ENCODE data around the gene GPR176.
"Not testable (repeated sequence)": the region's sequence is repeated elsewhere in the genome, so short reads cannot be mapped to it uniquely, and the experiment has no call there.

The GPR176 gene

GRCh38 chr15:39922462-39923092 is 2.5 kb upstream of the GPR176 start:
- intact Hi-C loops (cut with micrococcal nuclease), result no loop called here
- no peaks in the 10 kb centered on the region for H3K9me3 Mint-ChIP-seq
- peaks cover 8% of the 10 kb centered on the region for H3K36me3 Mint-ChIP-seq (ENCODE audit: low read depth)
- H3K27me3 Mint-ChIP-seq, result peaks cover 40% of the 10 kb centered on the region
- H3K4me1 Mint-ChIP-seq (ENCODE audit: low read depth), result peaks cover 27% of the 10 kb centered on the region
- no peak overlapping the region for H3K27ac Mint-ChIP-seq
- H3K4me3 Mint-ChIP-seq, result no peak overlapping the region

DNA sequence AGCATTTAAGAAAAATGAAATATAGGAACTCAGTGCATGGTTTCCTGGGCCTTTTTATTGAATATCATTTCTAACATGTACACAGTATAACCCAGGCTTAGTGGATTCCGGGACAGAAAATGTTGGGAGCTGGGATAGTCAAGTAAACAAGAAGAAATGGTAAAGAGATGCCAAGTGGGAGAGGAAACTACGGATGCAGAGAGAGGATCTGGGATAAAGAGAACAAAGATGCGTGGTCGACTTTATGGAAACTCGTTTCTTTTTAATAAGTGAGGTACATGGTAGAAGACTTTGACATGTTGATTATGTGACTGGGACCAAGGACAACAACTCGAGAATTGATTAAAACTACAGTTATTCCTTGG is 1.2 kb upstream of the GPR176 start:
- Mint-ChIP-seq H3K4me3 (peak overlapping the region; percentile 86), H3K4me1 (ENCODE audit: low read depth) (peaks cover 24% of the 10 kb centered on the region), H3K27me3 (peaks cover 51% of the 10 kb centered on the region), H3K9me3 (no peaks in the 10 kb centered on the region), H3K27ac (peak overlapping the region; percentile 83), H3K36me3 (ENCODE audit: low read depth) (peaks cover 8% of the 10 kb centered on the region)
- intact Hi-C loops (cut with micrococcal nuclease), result loop anchor here (2.0 kb wide), 1 partner anchor 14 kb away; the partner anchor contains the start of gene EIF2AK4

GRCh38 chr15:39920510-39921273 is 626 bp upstream of the GPR176 start:
- intact Hi-C loops (cut with micrococcal nuclease), result loop anchor here (2.0 kb wide), 1 partner anchor 14 kb away; the partner anchor contains the start of gene EIF2AK4
- Mint-ChIP-seq H3K27me3 (peaks cover 51% of the 10 kb centered on the region), H3K4me3 (peak overlapping the region; percentile 86), H3K27ac (peak overlapping the region; percentile 83), H3K4me1 (ENCODE audit: low read depth) (peaks cover 19% of the 10 kb centered on the region), H3K9me3 (no peaks in the 10 kb centered on the region), H3K36me3 (ENCODE audit: low read depth) (peaks cover 8% of the 10 kb centered on the region)

- intact Hi-C loops (cut with micrococcal nuclease), result loop anchor here (5.0 kb wide), 1 partner anchor 43 kb away; no protein-coding TSS in a partner anchor
These were observed 687 bp downstream of the GPR176 start for GRCh38 chr15:39919411-39919747.

DNA sequence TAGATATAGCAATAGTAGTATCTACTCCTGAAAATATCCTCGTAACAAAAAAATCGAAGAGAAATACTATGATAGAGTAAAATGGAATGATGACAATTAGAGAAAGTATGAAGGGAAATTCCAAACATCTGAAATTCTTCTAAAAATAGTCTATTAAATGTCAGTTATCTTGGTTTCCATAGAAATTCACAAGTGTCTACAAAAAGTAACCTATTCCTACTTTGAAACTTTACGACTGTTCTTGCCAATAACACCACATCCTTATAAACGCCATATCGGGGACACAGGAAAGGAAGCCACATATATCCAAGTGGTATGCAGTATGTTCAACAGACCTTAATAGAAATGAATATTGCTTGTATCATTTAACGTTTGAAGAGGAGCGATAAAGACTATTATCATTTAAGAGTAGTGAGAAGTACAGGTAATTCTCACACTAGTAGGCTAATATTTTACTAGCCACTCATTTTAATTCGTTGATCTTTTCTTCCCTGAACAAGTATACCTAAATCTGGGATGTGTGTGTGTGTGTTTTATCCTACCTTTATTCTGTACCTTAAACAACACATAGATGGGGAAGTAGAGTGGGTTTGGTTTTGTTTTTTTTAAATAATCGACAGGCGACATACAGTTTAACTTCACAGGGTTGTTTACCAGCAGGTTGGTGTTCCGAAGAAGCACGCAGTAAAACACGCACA is 1.2 kb downstream of the GPR176 start:
- Mint-ChIP-seq H3K4me1 (ENCODE audit: low read depth) (peaks cover 11% of the 10 kb centered on the region), H3K27ac (no peak overlapping the region), H3K36me3 (ENCODE audit: low read depth) (peaks cover 8% of the 10 kb centered on the region), H3K4me3 (no peak overlapping the region), H3K27me3 (peaks cover 53% of the 10 kb centered on the region), H3K9me3 (no peaks in the 10 kb centered on the region)
- intact Hi-C loops (cut with micrococcal nuclease), result loop anchor here (5.0 kb wide), 1 partner anchor 43 kb away; no protein-coding TSS in a partner anchor

More at GRCh38 chr15:39919411-39919747, 687 bp downstream of the GPR176 start:
- Mint-ChIP-seq H3K4me3 (peak overlapping the region; percentile 86), H3K9me3 (no peaks in the 10 kb centered on the region), H3K27me3 (peaks cover 53% of the 10 kb centered on the region), H3K27ac (no peak overlapping the region), H3K36me3 (ENCODE audit: low read depth) (peaks cover 8% of the 10 kb centered on the region), H3K4me1 (ENCODE audit: low read depth) (peaks cover 11% of the 10 kb centered on the region)

GRCh38 chr15:39914977-39915376 is 5.1 kb downstream of the GPR176 start:
- Mint-ChIP-seq H3K4me3 (no peak overlapping the region), H3K27ac (no peak overlapping the region), H3K27me3 (peaks cover 37% of the 10 kb centered on the region), H3K36me3 (ENCODE audit: low read depth) (no peaks in the 10 kb centered on the region), H3K9me3 (no peaks in the 10 kb centered on the region), H3K4me1 (ENCODE audit: low read depth) (no peaks in the 10 kb centered on the region)
- intact Hi-C loops (cut with micrococcal nuclease), result loop anchor here (5.0 kb wide), 1 partner anchor 47 kb away; no protein-coding TSS in a partner anchor

- Mint-ChIP-seq H3K9me3 (no peaks in the 10 kb centered on the region), H3K36me3 (ENCODE audit: low read depth) (no peaks in the 10 kb centered on the region), H3K4me1 (ENCODE audit: low read depth) (no peaks in the 10 kb centered on the region), H3K27ac (no peak overlapping the region), H3K4me3 (no peak overlapping the region), H3K27me3 (peaks cover 9% of the 10 kb centered on the region)
- intact Hi-C loops (cut with micrococcal nuclease), result no loop called here
These were observed 11.1 kb downstream of the GPR176 start for GRCh38 chr15:39909007-39909406.

DNA sequence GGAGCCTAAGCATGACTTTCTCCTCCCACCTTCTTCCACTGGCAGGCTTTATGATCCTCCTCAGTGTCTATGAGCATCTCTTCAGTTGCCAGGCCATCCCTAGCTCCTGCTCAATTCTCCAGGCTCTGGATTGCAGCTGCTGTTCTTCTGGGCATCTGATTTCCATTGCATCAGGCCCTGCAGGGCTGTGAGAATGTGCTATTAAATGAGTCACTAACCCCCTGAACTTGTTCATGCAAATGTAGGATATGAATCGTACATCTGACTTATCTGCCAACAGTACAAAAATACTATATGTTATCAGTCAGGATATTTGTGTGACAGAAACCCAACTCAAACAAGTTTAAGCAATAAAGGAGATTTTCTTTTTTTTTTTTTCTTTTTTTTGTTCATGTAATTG is 11.9 kb downstream of the GPR176 start:
- H3K36me3 Mint-ChIP-seq (ENCODE audit: low read depth), result no peaks in the 10 kb centered on the region
- no peak overlapping the region for H3K27ac Mint-ChIP-seq
- H3K9me3 Mint-ChIP-seq, result no peaks in the 10 kb centered on the region
- H3K27me3 Mint-ChIP-seq, result peaks cover 6% of the 10 kb centered on the region
- H3K4me1 Mint-ChIP-seq (ENCODE audit: low read depth), result no peaks in the 10 kb centered on the region
- no peak overlapping the region for H3K4me3 Mint-ChIP-seq
- intact Hi-C loops (cut with micrococcal nuclease), result no loop called here

DNA sequence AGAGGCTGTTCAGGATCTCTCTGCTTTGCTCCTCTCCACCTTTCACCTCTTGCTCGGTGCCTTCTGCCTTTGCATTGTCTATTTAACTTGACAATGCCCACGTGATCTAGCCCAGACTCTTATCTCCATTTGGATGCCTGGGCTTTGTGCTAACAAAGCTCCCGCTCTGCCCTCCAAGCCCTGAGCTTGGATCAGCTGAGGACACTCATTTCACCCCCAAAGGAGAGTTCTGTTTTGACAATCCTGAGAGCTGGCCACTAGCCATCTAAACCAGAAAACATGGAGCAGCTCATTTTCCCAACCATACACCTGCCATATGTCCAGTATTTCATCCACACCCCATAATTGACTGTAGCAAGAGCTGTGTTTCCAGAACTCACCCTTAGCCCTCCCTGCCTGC is 12.8 kb downstream of the GPR176 start:
- Mint-ChIP-seq H3K27me3 (peaks cover 6% of the 10 kb centered on the region), H3K36me3 (ENCODE audit: low read depth) (no peaks in the 10 kb centered on the region), H3K27ac (no peak overlapping the region), H3K4me3 (no peak overlapping the region), H3K9me3 (no peaks in the 10 kb centered on the region), H3K4me1 (ENCODE audit: low read depth) (no peaks in the 10 kb centered on the region)
- intact Hi-C loops (cut with micrococcal nuclease), result no loop called here

DNA sequence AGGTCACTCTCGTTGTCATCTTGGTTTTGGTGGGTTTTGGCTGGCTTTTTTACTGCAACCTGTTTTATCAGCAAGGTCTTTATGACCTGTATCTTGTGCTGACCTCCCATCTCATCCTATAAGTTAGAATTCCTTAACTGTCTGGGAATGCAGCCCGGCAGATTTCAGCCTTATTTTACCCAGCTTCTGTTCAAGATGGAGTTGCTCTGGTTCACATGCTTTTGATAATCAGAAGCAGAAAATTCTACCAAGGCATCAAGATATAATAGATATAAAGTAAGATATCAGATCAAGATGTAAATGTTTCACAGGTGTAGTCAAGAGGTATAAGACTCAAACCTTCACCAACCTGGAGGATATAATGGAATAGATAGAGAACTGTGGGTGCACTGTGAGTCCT is 16.0 kb downstream of the GPR176 start:
- H3K27me3 Mint-ChIP-seq, result peaks cover 4% of the 10 kb centered on the region
- intact Hi-C loops (cut with micrococcal nuclease), result no loop called here
- no peaks in the 10 kb centered on the region for H3K9me3 Mint-ChIP-seq
- no peaks in the 10 kb centered on the region for H3K36me3 Mint-ChIP-seq (ENCODE audit: low read depth)
- no peak overlapping the region for H3K27ac Mint-ChIP-seq
- H3K4me3 Mint-ChIP-seq, result no peak overlapping the region
- no peaks in the 10 kb centered on the region for H3K4me1 Mint-ChIP-seq (ENCODE audit: low read depth)

- Mint-ChIP-seq H3K27me3 (peaks cover 5% of the 10 kb centered on the region), H3K36me3 (ENCODE audit: low read depth) (no peaks in the 10 kb centered on the region), H3K9me3 (no peaks in the 10 kb centered on the region), H3K4me3 (no peak overlapping the region), H3K4me1 (ENCODE audit: low read depth) (peaks cover 7% of the 10 kb centered on the region), H3K27ac (no peak overlapping the region)
- intact Hi-C loops (cut with micrococcal nuclease), result no loop called here
These were observed 21.7 kb downstream of the GPR176 start for GRCh38 chr15:39898317-39898716.

DNA sequence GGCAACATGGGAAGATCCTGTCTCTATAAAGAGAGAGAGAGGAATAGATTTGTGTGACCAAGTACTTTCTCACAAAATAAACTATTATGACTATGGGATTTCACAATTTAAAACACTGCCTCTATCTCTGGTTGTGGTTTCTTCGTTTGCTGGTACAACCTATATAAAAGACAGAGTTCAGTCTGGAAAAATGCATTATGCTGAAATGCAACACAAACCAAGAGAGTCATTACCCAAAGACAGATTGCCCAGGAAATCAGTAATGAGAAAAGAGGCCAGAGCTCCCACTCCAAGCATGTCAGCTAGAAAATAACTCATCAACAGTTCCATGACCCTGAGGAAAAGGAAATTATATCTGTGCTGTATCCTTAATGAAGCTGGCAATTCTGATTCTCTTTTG is 23.2 kb downstream of the GPR176 start:
- intact Hi-C loops (cut with micrococcal nuclease), result no loop called here
- Mint-ChIP-seq H3K9me3 (no peaks in the 10 kb centered on the region), H3K27ac (no peak overlapping the region), H3K27me3 (peaks cover 5% of the 10 kb centered on the region), H3K36me3 (ENCODE audit: low read depth) (no peaks in the 10 kb centered on the region), H3K4me1 (ENCODE audit: low read depth) (peaks cover 7% of the 10 kb centered on the region), H3K4me3 (no peak overlapping the region)

DNA sequence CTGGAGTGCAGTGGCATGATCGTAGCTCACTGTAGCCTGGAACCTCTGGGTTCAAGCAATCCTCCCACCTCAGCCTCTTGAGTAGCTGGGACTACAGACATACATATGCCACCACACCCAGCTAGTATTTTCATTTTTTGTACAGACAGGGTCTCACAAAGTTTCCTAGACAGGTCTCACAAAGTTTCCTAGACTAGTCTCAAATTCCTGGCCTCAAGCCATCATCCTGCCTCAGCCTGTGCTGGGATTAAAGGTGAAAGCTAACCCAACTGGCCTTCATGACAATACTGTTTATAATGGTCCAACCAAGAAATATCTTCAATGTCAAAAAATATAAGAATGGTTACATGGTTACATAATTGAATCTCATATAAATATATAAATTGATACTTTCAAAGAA is 24.0 kb downstream of the GPR176 start:
- no peak overlapping the region for H3K27ac Mint-ChIP-seq
- intact Hi-C loops (cut with micrococcal nuclease), result no loop called here
- H3K4me3 Mint-ChIP-seq, result no peak overlapping the region
- H3K4me1 Mint-ChIP-seq (ENCODE audit: low read depth), result peaks cover 7% of the 10 kb centered on the region
- no peaks in the 10 kb centered on the region for H3K36me3 Mint-ChIP-seq (ENCODE audit: low read depth)
- peaks cover 5% of the 10 kb centered on the region for H3K27me3 Mint-ChIP-seq
- H3K9me3 Mint-ChIP-seq, result no peaks in the 10 kb centered on the region

DNA sequence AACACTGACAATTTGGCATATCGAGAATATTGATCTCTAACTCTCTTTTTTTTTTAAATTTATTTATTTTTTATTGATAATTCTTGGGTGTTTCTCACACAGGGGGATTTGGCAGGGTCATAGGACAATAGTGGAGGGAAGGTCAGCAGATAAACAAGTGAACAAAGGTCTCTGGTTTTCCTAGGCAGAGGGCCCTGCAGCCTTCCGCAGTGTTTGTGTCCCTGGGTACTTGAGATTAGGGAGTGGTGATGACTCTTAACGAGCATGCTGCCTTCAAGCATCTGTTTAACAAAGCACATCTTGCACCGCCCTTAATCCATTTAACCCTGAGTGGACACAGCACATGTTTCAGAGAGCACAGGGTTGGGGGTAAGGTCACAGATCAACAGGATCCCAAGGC is 27.0 kb downstream of the GPR176 start:
- H3K27ac Mint-ChIP-seq; H3K9me3 Mint-ChIP-seq; H3K4me1 Mint-ChIP-seq (ENCODE audit: low read depth); H3K27me3 Mint-ChIP-seq; H3K4me3 Mint-ChIP-seq; H3K36me3 Mint-ChIP-seq (ENCODE audit: low read depth); intact Hi-C loops (cut with micrococcal nuclease): not testable (repeated sequence)

Measured in dendritic cell treated with granulocyte-macrophage colony-stimulating factor and Interleukin-4, amounts not matched to agents 40 ng/mL and 50 ng/mL, for 4 days (primary cell).